ENCODE data around the gene DPH5.
"Not testable (repeated sequence)": the region's sequence is repeated elsewhere in the genome, so short reads cannot be mapped to it uniquely, and the experiment has no call there.

Gene DPH5, protein sequence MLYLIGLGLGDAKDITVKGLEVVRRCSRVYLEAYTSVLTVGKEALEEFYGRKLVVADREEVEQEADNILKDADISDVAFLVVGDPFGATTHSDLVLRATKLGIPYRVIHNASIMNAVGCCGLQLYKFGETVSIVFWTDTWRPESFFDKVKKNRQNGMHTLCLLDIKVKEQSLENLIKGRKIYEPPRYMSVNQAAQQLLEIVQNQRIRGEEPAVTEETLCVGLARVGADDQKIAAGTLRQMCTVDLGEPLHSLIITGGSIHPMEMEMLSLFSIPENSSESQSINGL

DNA sequence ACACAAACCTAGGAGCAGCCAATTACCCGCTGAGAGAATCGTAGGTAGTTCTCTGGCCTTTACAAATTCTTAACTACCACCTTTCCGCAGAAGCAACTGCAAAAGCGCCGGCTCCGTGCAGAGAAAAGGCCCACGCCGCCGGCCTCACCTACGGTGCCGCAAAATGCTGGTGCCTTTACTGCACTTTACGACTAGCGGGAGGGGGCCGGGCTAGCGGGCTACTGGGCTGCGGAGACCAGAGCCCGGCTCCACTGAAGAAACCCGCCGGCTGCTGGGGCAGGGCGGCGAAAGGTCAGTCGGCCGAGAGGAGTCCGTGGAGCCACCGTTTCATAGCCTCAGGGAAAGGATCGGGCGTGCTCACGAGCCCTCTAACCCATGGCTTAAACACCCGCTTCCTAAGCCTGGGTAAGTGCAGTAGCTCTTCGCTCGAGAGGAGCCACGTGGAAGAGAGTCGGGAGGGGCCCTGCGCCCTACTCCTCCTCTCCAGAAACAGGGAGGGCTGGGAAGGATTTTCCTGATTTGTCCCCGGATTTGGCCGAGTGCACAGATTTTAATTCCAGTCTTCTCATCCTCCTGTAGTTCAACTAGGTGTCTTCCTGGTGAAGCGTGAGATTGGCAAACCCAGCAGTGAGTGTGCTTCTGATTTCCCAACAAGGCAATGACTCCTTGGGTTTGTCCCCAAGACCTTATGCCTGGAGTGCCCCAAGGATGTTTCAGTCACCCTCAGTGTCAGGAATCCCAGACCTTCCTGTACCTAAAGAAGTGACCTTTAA, at the start of gene DPH5:
Gene DPH5 (minus strand): TSS at position 128 of the 773 bp plus-strand sequence. CDS start 341 bp downstream, outside the sequence.
- peak; percentile 30 for FAIRE-seq

GRCh38 chr1:101073836-101074235, 48.3 kb upstream of the DPH5 start:
- FAIRE-seq = no peak

DNA sequence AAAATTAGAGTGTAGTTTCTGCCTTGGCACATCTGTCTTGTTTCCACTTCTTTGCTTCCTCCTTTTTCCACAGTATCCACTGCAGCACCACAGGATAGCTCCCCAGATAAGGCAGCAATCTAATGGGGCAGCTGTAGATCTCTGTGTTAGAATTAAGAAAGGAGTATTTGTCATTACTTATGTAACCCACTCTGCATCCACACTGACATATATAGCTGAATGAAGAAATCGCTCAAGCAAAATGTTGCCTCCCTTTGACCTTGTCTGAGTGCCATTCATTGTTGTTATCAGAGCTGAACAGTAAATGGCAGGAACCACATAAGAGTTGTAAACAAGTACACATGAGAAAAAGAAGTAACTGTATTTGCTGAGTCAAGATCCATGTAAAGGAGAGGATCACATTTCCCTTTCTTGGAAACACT, 45.9 kb upstream of the DPH5 start:
- no peak for FAIRE-seq

GRCh38 chr1:101069158-101069557, 43.6 kb upstream of the DPH5 start:
- FAIRE-seq = no peak

DNA sequence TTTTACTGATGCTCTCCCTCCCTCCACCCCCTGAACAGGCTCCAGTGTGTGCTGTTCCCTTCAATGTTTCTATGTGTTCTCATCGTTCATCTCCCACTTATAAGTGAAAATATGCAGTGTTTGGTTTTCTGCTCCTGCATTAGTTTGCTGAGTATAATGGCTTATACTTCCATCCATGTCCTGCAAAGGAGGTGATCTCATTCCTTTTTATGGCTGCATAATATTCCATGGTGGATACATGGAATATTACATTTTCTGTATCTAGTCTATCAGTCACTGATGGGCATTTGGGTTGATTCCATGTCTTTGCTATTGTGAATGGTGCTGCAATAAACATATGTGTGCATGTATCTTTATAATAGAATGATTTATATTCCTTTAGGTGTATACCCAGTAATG, 41.4 kb upstream of the DPH5 start:
- FAIRE-seq = not testable (repeated sequence)

GRCh38 chr1:101066260-101066936, 40.8 kb upstream of the DPH5 start:
- no peak for FAIRE-seq

- peak; percentile 92 for FAIRE-seq
Measured at GRCh38 chr1:101065575-101065974, 40.0 kb upstream of the DPH5 start.

DNA sequence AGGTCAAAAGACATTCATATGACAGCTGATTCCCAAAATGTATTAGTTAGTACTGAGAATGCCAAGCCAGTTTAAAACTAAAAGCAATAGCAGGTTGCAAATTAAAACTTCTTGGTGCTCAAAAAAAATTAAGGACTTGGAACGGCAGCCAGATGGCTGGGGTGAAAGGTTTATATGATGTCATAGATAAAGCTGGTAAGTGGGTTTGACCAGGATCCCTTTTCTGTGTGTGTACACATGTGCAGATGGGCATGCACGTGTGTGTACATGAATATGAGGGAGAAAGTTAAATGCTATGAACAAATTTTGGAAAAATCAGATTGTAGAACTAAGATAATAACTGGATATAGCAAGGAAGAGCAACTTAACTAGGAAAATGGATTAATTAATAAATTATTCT, 39.1 kb upstream of the DPH5 start:
- FAIRE-seq = no peak

DNA sequence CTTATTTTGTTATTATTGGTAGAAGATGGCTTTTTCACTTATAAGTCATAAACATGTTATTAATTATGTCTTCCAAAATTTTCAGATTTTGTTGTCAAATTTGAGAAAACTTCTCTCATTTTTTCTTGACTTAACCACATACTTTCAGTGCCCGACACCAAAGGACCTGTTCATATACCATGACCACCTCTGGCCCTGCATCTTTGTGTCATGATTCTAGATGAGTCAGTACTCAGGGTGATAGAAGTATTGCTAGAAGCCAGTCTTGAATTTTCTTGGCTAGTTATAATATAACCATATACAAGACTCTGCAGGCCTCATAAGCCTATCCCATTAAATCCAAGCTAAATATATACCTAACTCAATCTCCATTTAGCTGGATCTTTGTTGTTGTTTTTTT, 35.4 kb upstream of the DPH5 start:
- no peak for FAIRE-seq

DNA sequence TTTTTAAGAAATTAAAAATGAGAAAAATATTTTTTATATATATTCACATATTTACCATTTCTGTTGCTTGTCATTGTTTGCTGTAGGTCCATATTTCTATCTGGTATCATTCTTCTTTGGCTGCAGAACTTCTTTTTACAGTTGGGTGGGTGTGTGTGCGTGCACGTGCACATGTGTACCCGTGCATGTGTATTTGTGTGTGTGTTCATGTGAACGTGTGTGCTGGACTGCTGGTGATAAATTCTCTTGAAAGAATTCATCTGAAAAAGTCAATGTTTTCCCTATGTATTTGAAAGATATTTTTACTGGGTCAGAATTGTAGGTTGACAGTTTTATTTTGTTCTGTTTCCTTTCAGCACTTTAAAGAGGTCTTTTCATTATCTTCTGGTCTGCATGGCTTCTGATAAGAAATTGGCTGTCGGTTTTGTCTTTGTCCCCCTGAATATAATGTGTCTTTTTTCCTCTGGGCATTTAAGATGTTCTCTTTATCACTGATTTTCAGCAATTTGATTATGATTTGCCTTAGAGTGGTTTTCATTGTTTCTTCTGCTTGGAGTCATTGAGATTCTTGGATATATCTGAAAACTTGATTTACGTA, 34.5 kb upstream of the DPH5 start:
- no peak for FAIRE-seq

DNA sequence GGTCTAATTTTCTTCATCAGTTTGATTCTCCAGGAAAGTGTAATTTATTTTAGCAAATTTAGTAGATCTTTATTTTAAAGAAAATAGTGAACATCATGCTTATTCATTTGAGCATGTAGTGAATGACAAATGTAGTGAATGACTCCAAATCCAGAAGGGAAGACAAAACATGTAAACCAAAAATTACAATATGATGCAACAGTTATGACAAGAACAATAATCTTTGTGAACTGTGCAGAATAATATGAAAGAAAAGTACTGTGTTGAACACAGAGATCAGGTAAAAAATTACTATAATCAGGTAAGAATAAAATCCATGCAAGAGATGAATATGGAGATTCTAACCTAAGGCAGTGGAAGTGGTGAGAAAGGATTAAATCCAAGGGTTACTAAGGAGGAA, 30.0 kb upstream of the DPH5 start:
- FAIRE-seq = no peak

- no peak for FAIRE-seq
Measured at GRCh38 chr1:101051688-101052638, 26.4 kb upstream of the DPH5 start.

DNA sequence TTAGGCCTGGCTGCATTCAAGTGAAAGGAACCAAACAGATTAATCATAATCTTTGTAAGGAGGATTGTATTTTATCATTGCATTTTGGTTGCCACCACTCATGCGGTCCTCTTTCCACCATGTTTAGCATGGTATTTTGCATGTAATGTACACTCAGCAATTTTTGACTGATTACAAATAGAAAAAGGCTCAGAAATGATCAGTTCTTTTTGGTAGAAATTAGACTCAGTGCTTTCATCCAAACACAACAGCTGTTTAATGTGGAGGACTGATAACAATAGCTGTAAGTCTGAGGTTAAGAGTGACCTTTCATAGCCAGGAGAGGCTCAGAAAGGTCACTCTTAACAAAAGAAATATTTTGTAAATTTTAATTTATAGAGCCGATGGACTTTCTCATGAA, 25.3 kb upstream of the DPH5 start:
- FAIRE-seq = no peak

GRCh38 chr1:101044749-101045148, 19.2 kb upstream of the DPH5 start:
- FAIRE-seq = no peak

- no peak for FAIRE-seq
Measured at GRCh38 chr1:101044259-101044658, 18.7 kb upstream of the DPH5 start.

GRCh38 chr1:101043776-101044175, 18.2 kb upstream of the DPH5 start:
- FAIRE-seq = no peak

- no peak for FAIRE-seq
Measured at GRCh38 chr1:101041300-101041699, 15.7 kb upstream of the DPH5 start.

GRCh38 chr1:101040666-101041065, 15.1 kb upstream of the DPH5 start:
- no peak for FAIRE-seq

DNA sequence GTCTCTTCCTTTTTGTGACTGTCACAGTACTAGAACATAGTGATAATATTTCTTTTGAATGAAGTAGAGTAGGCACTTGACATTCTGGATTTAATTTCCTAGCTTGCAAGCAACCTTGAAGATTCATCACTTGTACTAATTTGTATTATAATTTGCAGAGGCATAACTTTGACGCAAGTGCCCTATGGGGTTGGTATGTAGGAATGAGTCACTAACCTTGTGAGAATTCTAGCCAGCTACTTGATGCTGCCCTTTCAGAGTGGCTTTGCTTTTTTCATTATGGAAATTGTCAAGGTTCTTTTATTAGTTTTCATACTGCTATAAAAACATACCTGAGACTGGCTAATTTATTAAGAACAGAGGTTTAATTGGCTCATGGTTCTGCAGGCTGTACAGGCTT, 13.7 kb upstream of the DPH5 start:
- no peak for FAIRE-seq

- FAIRE-seq = no peak
Measured at GRCh38 chr1:101037316-101037715, 11.7 kb upstream of the DPH5 start.

GRCh38 chr1:101033017-101033416, 7.4 kb upstream of the DPH5 start:
- no peak for FAIRE-seq

DNA sequence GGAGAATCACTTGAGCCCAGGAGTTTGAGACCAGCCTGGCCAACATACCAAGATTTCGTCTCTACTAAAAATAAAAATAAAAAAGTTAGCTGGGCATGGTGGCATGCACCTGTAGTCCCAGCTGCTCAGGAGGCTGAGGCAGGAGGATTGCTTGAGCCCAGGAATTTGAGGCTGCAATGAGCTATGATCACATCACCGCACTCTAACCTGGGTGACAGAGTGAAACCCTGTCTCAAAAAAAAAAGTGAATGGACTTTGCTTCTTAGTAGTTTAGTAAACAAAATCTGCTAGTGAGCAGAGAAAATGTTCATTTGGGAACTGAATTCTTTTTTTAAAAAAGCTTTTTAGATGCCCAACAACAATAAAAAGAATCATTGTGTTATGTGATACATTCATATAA, 6.5 kb upstream of the DPH5 start:
- FAIRE-seq = not testable (repeated sequence)
